Measurements from ENCODE around the gene AASDH.

AASDH gene

GRCh38 chr4:56308384-56308783 lies 78.9 kb downstream of the AASDH start:
- POLR2A ChIA-PET, result no interaction called here
- TF ChIP-seq TARDBP (IDR thresholded peaks at IDR 0.05) (no peak), NFRKB (IDR thresholded peaks at IDR 0.05) (no peak), LEF1 (IDR thresholded peaks at IDR 0.05; ENCODE audit: borderline replicate concordance) (no peak), FOXK2 (IDR thresholded peaks at IDR 0.05) (no peak), PKNOX1 (IDR thresholded peaks at IDR 0.05) (no peak), ARNT (IDR thresholded peaks at IDR 0.05) (no peak), SUZ12 (IDR thresholded peaks at IDR 0.05) (no peak), SP1 (IDR thresholded peaks at IDR 0.05) (no peak), FOXM1 (IDR thresholded peaks at IDR 0.05; ENCODE audit: borderline replicate concordance) (no peak), L3MBTL2 (conservative IDR thresholded peaks at IDR 0.05) (no peak), CTBP1 (IDR thresholded peaks at IDR 0.05; ENCODE audit: borderline replicate concordance) (no peak), ELF4 (IDR thresholded peaks at IDR 0.05) (no peak), ZNF384 (IDR thresholded peaks at IDR 0.05) (no peak), FOXA1 (IDR thresholded peaks at IDR 0.05) (no peak), BHLHE40 (IDR thresholded peaks at IDR 0.05; ENCODE audit: borderline replicate concordance) (no peak), HDGF (IDR thresholded peaks at IDR 0.05; ENCODE audit: borderline replicate concordance) (no peak)
- CTCF ChIA-PET, result no interaction called here
- DNase-seq (ENCODE audit: extremely low spot score), result no peak

GRCh38 chr4:56307423-56307822 lies 79.9 kb downstream of the AASDH start:
- TF ChIP-seq BHLHE40 (IDR thresholded peaks at IDR 0.05; ENCODE audit: borderline replicate concordance) (no peak), SP1 (IDR thresholded peaks at IDR 0.05) (no peak), ZNF384 (IDR thresholded peaks at IDR 0.05) (no peak), FOXA1 (IDR thresholded peaks at IDR 0.05) (no peak), FOXK2 (IDR thresholded peaks at IDR 0.05) (no peak), PKNOX1 (IDR thresholded peaks at IDR 0.05) (no peak), TARDBP (IDR thresholded peaks at IDR 0.05) (no peak), ELF4 (IDR thresholded peaks at IDR 0.05) (no peak), NFRKB (IDR thresholded peaks at IDR 0.05) (no peak), LEF1 (IDR thresholded peaks at IDR 0.05; ENCODE audit: borderline replicate concordance) (no peak), SUZ12 (IDR thresholded peaks at IDR 0.05) (no peak), HDGF (IDR thresholded peaks at IDR 0.05; ENCODE audit: borderline replicate concordance) (no peak), L3MBTL2 (conservative IDR thresholded peaks at IDR 0.05) (no peak)
- ChIA-PET POLR2A (no interaction called here), CTCF (no interaction called here)
- DNase-seq (ENCODE audit: extremely low spot score), result no peak

- DNase-seq (ENCODE audit: extremely low spot score), result no peak
- ChIA-PET POLR2A (no interaction called here), CTCF (no interaction called here)
- TF ChIP-seq ZNF384 (IDR thresholded peaks at IDR 0.05) (no peak), TARDBP (IDR thresholded peaks at IDR 0.05) (no peak), LEF1 (IDR thresholded peaks at IDR 0.05; ENCODE audit: borderline replicate concordance) (no peak)
These were observed 81.9 kb downstream of the AASDH start for GRCh38 chr4:56305390-56305789.

GRCh38 chr4:56303921-56304320 lies 83.4 kb downstream of the AASDH start:
- CTCF ChIA-PET, result no interaction called here
- no peak for DNase-seq (ENCODE audit: extremely low spot score)
- POLR2A ChIA-PET, result no interaction called here
- no peak for TF ChIP-seq CTBP1 (IDR thresholded peaks at IDR 0.05; ENCODE audit: borderline replicate concordance)
- TF ChIP-seq LEF1 (IDR thresholded peaks at IDR 0.05; ENCODE audit: borderline replicate concordance), result no peak
- no peak for TF ChIP-seq NFRKB (IDR thresholded peaks at IDR 0.05)
- no peak for TF ChIP-seq ARNT (IDR thresholded peaks at IDR 0.05)
- TF ChIP-seq SUZ12 (IDR thresholded peaks at IDR 0.05), result no peak
- TF ChIP-seq FOXK2 (IDR thresholded peaks at IDR 0.05), result no peak

- TF ChIP-seq SP1 (IDR thresholded peaks at IDR 0.05), result no peak
- TF ChIP-seq CTBP1 (IDR thresholded peaks at IDR 0.05; ENCODE audit: borderline replicate concordance), result no peak
- no peak for TF ChIP-seq FOXM1 (IDR thresholded peaks at IDR 0.05; ENCODE audit: borderline replicate concordance)
- no peak for TF ChIP-seq FOXA1 (IDR thresholded peaks at IDR 0.05)
- no peak for TF ChIP-seq BHLHE40 (IDR thresholded peaks at IDR 0.05; ENCODE audit: borderline replicate concordance)
- no peak for TF ChIP-seq FOXK2 (IDR thresholded peaks at IDR 0.05)
- TF ChIP-seq ARNT (IDR thresholded peaks at IDR 0.05), result no peak
- no peak for TF ChIP-seq ZNF384 (IDR thresholded peaks at IDR 0.05)
- no peak for TF ChIP-seq NFRKB (IDR thresholded peaks at IDR 0.05)
- TF ChIP-seq ELF4 (IDR thresholded peaks at IDR 0.05), result no peak
- TF ChIP-seq LEF1 (IDR thresholded peaks at IDR 0.05; ENCODE audit: borderline replicate concordance), result no peak
- no peak for TF ChIP-seq SUZ12 (IDR thresholded peaks at IDR 0.05)
- no peak for TF ChIP-seq L3MBTL2 (conservative IDR thresholded peaks at IDR 0.05)
- no peak for TF ChIP-seq HDGF (IDR thresholded peaks at IDR 0.05; ENCODE audit: borderline replicate concordance)
- no peak for TF ChIP-seq TARDBP (IDR thresholded peaks at IDR 0.05)
- TF ChIP-seq PKNOX1 (IDR thresholded peaks at IDR 0.05), result no peak
- ChIA-PET CTCF (no interaction called here), POLR2A (no interaction called here)
- DNase-seq (ENCODE audit: extremely low spot score), result no peak
These were observed 84.5 kb downstream of the AASDH start for GRCh38 chr4:56302760-56303159.

- POLR2A ChIA-PET, result no interaction called here
- CTCF ChIA-PET, result interaction anchor here (0.6 kb wide), 2 partner anchors 102 to 429 kb away, joined by 6 to 10 read pairs; no protein-coding TSS in a partner anchor
- no peak for DNase-seq (ENCODE audit: extremely low spot score)
- TF ChIP-seq FOXK2 (IDR thresholded peaks at IDR 0.05), result no peak
- TF ChIP-seq SP1 (IDR thresholded peaks at IDR 0.05), result no peak
- no peak for TF ChIP-seq PKNOX1 (IDR thresholded peaks at IDR 0.05)
- no peak for TF ChIP-seq ARNT (IDR thresholded peaks at IDR 0.05)
- TF ChIP-seq HDGF (IDR thresholded peaks at IDR 0.05; ENCODE audit: borderline replicate concordance), result no peak
- no peak for TF ChIP-seq ELF4 (IDR thresholded peaks at IDR 0.05)
- no peak for TF ChIP-seq BHLHE40 (IDR thresholded peaks at IDR 0.05; ENCODE audit: borderline replicate concordance)
These were observed 85.2 kb downstream of the AASDH start for GRCh38 chr4:56301997-56302496.
